ENCODE results near the gene PDE11A. TPM values are rescaled to one million over a fixed set of nuclear protein-coding genes. Genes with fewer than 3 reads are reported as not detected.

PDE11A gene
- total RNA-seq, 1 experiment from 2014 or later, result 1.4 TPM

DNA sequence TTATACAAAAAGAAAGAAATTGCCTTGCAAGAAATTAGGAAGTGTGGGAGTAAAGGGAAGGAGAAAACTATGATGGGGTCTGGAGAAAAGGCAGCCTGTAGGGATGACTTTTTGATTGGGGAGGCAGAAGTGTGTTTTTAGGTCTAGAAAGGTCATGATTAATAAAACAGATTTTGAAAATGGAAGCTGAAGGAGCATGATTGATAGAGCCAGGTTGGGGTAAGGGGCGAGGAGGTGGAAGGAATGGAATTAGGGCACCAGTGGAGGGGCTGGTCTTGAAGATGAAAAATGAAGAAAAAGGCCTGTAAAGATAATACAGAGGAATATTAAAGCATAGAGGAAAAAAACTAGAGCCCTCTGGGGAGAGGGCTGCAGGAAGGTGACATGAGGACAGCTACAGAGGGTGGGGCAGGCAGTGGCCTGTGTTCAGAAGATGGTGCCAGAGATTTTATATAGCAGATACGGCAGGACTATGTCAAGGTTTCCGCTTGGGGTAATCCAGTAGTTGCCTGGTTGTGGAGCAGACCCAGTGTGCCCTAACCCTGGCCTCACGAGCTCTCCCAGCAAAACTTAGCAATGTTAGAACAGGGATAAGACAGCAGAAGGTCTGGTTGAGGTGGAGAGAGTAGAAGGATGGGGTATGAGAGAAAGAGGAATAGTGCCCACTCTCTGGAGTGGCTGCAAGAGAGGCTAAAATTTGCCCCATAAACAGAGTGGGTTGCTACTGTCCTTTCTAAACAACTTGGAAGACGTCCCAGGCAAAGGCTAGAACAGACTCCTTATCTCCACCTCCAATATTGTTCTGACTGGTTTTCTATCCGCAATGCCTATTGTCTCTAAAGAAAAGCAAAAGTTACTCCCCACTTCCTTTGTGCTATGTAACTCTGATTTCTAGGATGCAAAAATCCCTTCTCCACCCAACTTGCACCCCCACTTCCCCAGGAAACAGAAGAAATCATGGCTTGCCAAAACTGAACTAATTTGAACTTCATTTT lies 392.7 kb downstream of the PDE11A start:
- no peaks in the 10 kb centered on the region for H3K9me3 Mint-ChIP-seq (ENCODE audit: low read depth, unreplicated experiment)
- no TSS peak for BruUV-seq (replicated peaks)
- intact Hi-C loops (cut with micrococcal nuclease; ENCODE audit: unreplicated experiment), result no loop called here
- no peaks in the 10 kb centered on the region for H3K36me3 Mint-ChIP-seq (ENCODE audit: insufficient read depth, unreplicated experiment)
- no peaks in the 10 kb centered on the region for H3K27me3 Mint-ChIP-seq (ENCODE audit: unreplicated experiment)
- no peak for DNase-seq
- no peak overlapping the region for H3K4me3 Mint-ChIP-seq (ENCODE audit: low read depth, unreplicated experiment)
- H3K4me1 Mint-ChIP-seq (ENCODE audit: low read depth, unreplicated experiment), result no peaks in the 10 kb centered on the region
- TF ChIP-seq, protein P1, sequence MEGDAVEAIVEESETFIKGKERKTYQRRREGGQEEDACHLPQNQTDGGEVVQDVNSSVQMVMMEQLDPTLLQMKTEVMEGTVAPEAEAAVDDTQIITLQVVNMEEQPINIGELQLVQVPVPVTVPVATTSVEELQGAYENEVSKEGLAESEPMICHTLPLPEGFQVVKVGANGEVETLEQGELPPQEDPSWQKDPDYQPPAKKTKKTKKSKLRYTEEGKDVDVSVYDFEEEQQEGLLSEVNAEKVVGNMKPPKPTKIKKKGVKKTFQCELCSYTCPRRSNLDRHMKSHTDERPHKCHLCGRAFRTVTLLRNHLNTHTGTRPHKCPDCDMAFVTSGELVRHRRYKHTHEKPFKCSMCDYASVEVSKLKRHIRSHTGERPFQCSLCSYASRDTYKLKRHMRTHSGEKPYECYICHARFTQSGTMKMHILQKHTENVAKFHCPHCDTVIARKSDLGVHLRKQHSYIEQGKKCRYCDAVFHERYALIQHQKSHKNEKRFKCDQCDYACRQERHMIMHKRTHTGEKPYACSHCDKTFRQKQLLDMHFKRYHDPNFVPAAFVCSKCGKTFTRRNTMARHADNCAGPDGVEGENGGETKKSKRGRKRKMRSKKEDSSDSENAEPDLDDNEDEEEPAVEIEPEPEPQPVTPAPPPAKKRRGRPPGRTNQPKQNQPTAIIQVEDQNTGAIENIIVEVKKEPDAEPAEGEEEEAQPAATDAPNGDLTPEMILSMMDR (IDR thresholded peaks at IDR 0.05; ENCODE audit: unreplicated experiment), result no peak
- CTCF ChIA-PET, result no interaction called here
- no peak overlapping the region for H3K27ac Mint-ChIP-seq (ENCODE audit: unreplicated experiment)

DNA sequence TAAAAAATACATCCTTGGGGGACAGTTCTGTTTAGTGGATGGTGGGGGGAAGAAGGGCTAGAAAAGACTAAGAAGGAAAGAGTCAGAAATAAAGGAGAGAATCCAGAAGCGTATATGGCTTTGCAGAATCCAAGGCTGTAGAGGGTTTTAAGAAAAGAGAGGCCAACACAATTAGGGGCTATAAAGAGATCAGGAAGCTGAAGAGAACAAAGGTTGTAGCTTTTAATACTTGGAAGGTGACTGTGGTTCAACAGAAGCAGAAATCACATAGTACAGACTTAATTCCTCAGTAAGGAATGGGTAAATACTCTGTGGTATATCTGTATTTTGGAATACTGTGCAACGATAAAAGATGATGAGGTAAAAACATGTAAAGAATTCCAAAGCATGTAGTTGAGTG lies 393.6 kb downstream of the PDE11A start:
- intact Hi-C loops (cut with micrococcal nuclease; ENCODE audit: unreplicated experiment), result no loop called here
- CTCF ChIA-PET, result no interaction called here
- H3K27ac Mint-ChIP-seq (ENCODE audit: unreplicated experiment), result no peak overlapping the region
- no TSS peak for BruUV-seq (replicated peaks)
- no peak overlapping the region for H3K4me3 Mint-ChIP-seq (ENCODE audit: low read depth, unreplicated experiment)
- TF ChIP-seq, protein P1 (IDR thresholded peaks at IDR 0.05; ENCODE audit: unreplicated experiment), result no peak
- no peaks in the 10 kb centered on the region for H3K27me3 Mint-ChIP-seq (ENCODE audit: unreplicated experiment)
- no peak for DNase-seq
- H3K36me3 Mint-ChIP-seq (ENCODE audit: insufficient read depth, unreplicated experiment), result no peaks in the 10 kb centered on the region
- H3K4me1 Mint-ChIP-seq (ENCODE audit: low read depth, unreplicated experiment), result no peaks in the 10 kb centered on the region
- H3K9me3 Mint-ChIP-seq (ENCODE audit: low read depth, unreplicated experiment), result no peaks in the 10 kb centered on the region

DNA sequence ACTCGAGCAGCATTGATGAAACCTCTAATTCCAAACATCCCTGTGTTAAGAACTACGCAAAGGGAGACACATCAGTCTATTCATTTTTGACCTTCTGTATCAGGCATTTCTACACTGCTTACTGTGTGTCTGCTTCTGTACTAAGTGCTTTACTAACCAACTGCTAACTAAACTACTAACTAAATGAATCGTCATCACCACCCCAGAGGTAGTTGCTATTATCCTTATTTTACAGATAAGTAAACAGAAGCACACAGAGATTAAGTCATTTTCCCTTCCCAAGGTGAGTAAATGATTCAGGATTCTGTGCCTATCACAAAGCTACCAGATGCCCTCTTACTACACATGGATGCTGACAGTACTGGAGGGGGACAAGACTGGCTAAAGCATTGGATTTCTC lies 395.9 kb downstream of the PDE11A start:
- no peak for DNase-seq
- Mint-ChIP-seq H3K27ac (ENCODE audit: unreplicated experiment) (no peak overlapping the region), H3K9me3 (ENCODE audit: low read depth, unreplicated experiment) (no peaks in the 10 kb centered on the region), H3K36me3 (ENCODE audit: insufficient read depth, unreplicated experiment) (no peaks in the 10 kb centered on the region), H3K4me3 (ENCODE audit: low read depth, unreplicated experiment) (no peak overlapping the region), H3K27me3 (ENCODE audit: unreplicated experiment) (no peaks in the 10 kb centered on the region), H3K4me1 (ENCODE audit: low read depth, unreplicated experiment) (no peaks in the 10 kb centered on the region)
- intact Hi-C loops (cut with micrococcal nuclease; ENCODE audit: unreplicated experiment), result no loop called here
- TF ChIP-seq, protein P1 (IDR thresholded peaks at IDR 0.05; ENCODE audit: unreplicated experiment), result no peak
- BruUV-seq (replicated peaks), result no TSS peak
- CTCF ChIA-PET, result no interaction called here

DNA sequence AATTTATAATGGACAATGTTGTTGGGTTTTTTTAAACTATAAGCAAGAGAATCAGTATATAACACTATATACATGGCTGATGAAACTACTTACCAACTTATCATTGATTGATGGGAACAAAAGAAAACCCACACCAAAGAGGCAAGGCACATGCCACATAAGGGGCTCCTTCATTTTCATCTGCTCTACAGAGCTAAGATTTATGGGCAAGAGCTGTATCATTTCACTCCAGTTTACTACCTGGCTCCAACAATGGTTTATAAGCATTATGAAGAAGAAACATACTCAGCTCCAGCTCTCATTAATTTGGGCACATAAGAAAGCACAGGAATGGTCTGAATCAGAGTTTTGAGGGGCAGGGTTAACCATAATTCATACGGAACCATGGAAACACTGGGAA lies 396.8 kb downstream of the PDE11A start:
- BruUV-seq (replicated peaks), result no TSS peak
- CTCF ChIA-PET, result no interaction called here
- DNase-seq, result no peak
- H3K4me1 Mint-ChIP-seq (ENCODE audit: low read depth, unreplicated experiment), result no peaks in the 10 kb centered on the region
- no peaks in the 10 kb centered on the region for H3K27me3 Mint-ChIP-seq (ENCODE audit: unreplicated experiment)
- TF ChIP-seq, protein P1 (IDR thresholded peaks at IDR 0.05; ENCODE audit: unreplicated experiment), result no peak
- no peak overlapping the region for H3K27ac Mint-ChIP-seq (ENCODE audit: unreplicated experiment)
- intact Hi-C loops (cut with micrococcal nuclease; ENCODE audit: unreplicated experiment), result no loop called here
- H3K4me3 Mint-ChIP-seq (ENCODE audit: low read depth, unreplicated experiment), result no peak overlapping the region
- H3K36me3 Mint-ChIP-seq (ENCODE audit: insufficient read depth, unreplicated experiment), result no peaks in the 10 kb centered on the region
- no peaks in the 10 kb centered on the region for H3K9me3 Mint-ChIP-seq (ENCODE audit: low read depth, unreplicated experiment)

All from Calu3 (cell line).